Neuronal stem cell (in vitro differentiated cells): Measurements from ENCODE around the gene RPN1.

ENCODE experiments used
- DNase-seq: peaks from one replicate; pipeline ENCODE4 v3.0.0-alpha.2; 2013; ENCODE audit warnings: low spot score
- H2AFZ ChIP-seq: one replicate; pipeline ENCODE4 v1.6.1; 2013; ENCODE audit warnings: mild to moderate bottlenecking, low read length, inconsistent platforms
- H2AK5ac ChIP-seq: 2 replicates; pipeline ENCODE4 v1.6.1; 2013; ENCODE audit warnings: low read depth, mild to moderate bottlenecking, inconsistent platforms, low read length, moderate library complexity, mixed read lengths
- H2BK120ac ChIP-seq: 2 replicates; pipeline ENCODE4 v1.6.1; 2013; ENCODE audit warnings: low read depth, mild to moderate bottlenecking, inconsistent platforms, low read length, moderate library complexity, mixed read lengths
- H2BK12ac ChIP-seq: one replicate; pipeline ENCODE4 v1.6.1; 2013; ENCODE audit warnings: low read length, inconsistent platforms
- H2BK15ac ChIP-seq: 2 replicates; pipeline ENCODE4 v1.6.1; 2013; ENCODE audit warnings: mild to moderate bottlenecking, low read length, inconsistent platforms, mixed read lengths
- H2BK5ac ChIP-seq: one replicate; pipeline ENCODE4 v1.6.1; 2013; ENCODE audit warnings: inconsistent platforms, mild to moderate bottlenecking, low read length, moderate library complexity
- H3K14ac ChIP-seq: one replicate; pipeline ENCODE4 v1.6.1; 2013; ENCODE audit warnings: low read length, inconsistent platforms
- H3K18ac ChIP-seq: 2 replicates; pipeline ENCODE4 v1.6.1; 2013; ENCODE audit warnings: low read length, inconsistent platforms
- H3K23ac ChIP-seq: 2 replicates; pipeline ENCODE4 v1.6.1; 2013; ENCODE audit warnings: low read depth, mild to moderate bottlenecking, mixed read lengths, low read length, inconsistent platforms; ENCODE audit not compliant: poor library complexity
- H3K27ac ChIP-seq: replicated peaks from 3 replicates; pipeline ENCODE4 v1.5.1; 2013; ENCODE audit warnings: low read length, inconsistent platforms
- H3K27me3 ChIP-seq, 3 experiments: 2 replicates each; pipeline ENCODE4 v1.6.1; 2013; ENCODE audit warnings: low read length in 3 of 3, mild to moderate bottlenecking in 2 of 3, inconsistent platforms in 1 of 3, low read depth in 1 of 3, mixed read lengths in 1 of 3, moderate library complexity in 1 of 3; ENCODE audit not compliant: control insufficient read depth in 3 of 3, insufficient read depth in 3 of 3
- H3K36me3 ChIP-seq, 2 donors: replicated peaks in 1 of 2; 2 replicates each; pipeline ENCODE4 v1.6.1; 2013; ENCODE audit warnings: low read length in 2 of 2; ENCODE audit not compliant: control insufficient read depth in 2 of 2, insufficient read depth in 2 of 2
- H3K4ac ChIP-seq: 2 replicates; pipeline ENCODE4 v1.6.1; 2013; ENCODE audit warnings: inconsistent platforms, mild to moderate bottlenecking, low read length, moderate library complexity
- H3K4me1 ChIP-seq, 2 donors: 1 replicate in 1 of 2; 2 replicates in 1 of 2; pipeline ENCODE4 v1.6.1; 2013; ENCODE audit warnings: low read length in 2 of 2, low read depth in 1 of 2; ENCODE audit not compliant: control insufficient read depth in 2 of 2, insufficient read depth in 1 of 2
- H3K4me2 ChIP-seq: one replicate; pipeline ENCODE4 v1.6.1; 2013; ENCODE audit warnings: mild to moderate bottlenecking, low read length, inconsistent platforms; ENCODE audit not compliant: insufficient read depth, poor library complexity, severe bottlenecking
- H3K4me3 ChIP-seq, 2 donors: 2 replicates each; pipeline ENCODE4 v1.5.1; 2013; ENCODE audit warnings: low read length in 2 of 2, mild to moderate bottlenecking in 2 of 2, inconsistent platforms in 1 of 2, moderate library complexity in 1 of 2
- H3K79me1 ChIP-seq: one replicate; pipeline ENCODE4 v1.6.1; 2013; ENCODE audit warnings: low read depth, mild to moderate bottlenecking, inconsistent platforms, low read length, moderate library complexity
- H3K9ac ChIP-seq: one replicate; pipeline ENCODE4 v1.6.1; 2013; ENCODE audit warnings: mild to moderate bottlenecking, low read depth, low read length, inconsistent platforms; ENCODE audit not compliant: poor library complexity
- H3K9me3 ChIP-seq, 2 donors: replicated peaks in 1 of 2; 2 replicates each; pipeline versions ENCODE3 to v1.6.1; 2013; ENCODE audit warnings: low read length in 2 of 2, mild to moderate bottlenecking in 2 of 2, inconsistent platforms in 1 of 2, low read depth in 1 of 2, mixed read lengths in 1 of 2, moderate library complexity in 1 of 2; ENCODE audit not compliant: control insufficient read depth in 2 of 2, insufficient read depth in 1 of 2
- H4K8ac ChIP-seq: one replicate; pipeline ENCODE4 v1.6.1; 2013; ENCODE audit warnings: low read depth, mild to moderate bottlenecking, inconsistent platforms, low read length, moderate library complexity
- H4K91ac ChIP-seq: one replicate; pipeline ENCODE4 v1.6.1; 2013; ENCODE audit warnings: low read length, low read depth, mild to moderate bottlenecking, inconsistent platforms; ENCODE audit not compliant: poor library complexity
- WGBS, 2 donors: extraction: QIAGEN DNeasy Blood & Tissue Kit; methylation state at CpG; one replicate each; pipeline ENCODE4 v1.1.7; 2013; ENCODE audit warnings: missing lambda C conversion rate in 2 of 2, mixed read lengths in 1 of 2; ENCODE audit not compliant: insufficient read length in 2 of 2, insufficient replicate concordance in 1 of 2; ENCODE audit errors: extremely low coverage in 2 of 2; 5-methylcytosine and 5-hydroxymethylcytosine counted together

RPN1 gene

GRCh38 chr3:128616516-128617269 is 33.9 kb downstream of the RPN1 start:
- WGBS, 2 donors = no CpG with 5 or more reads among the region's 16 CpGs
- peak overlapping the region; percentile 19 for H4K91ac ChIP-seq
- peak overlapping the region; percentile 93 for H2AFZ ChIP-seq
- peak overlapping the region; percentile 99 for H3K4ac ChIP-seq
- peak overlapping the region; percentile 100 for H2AK5ac ChIP-seq
- H3K79me1 ChIP-seq = peaks cover 7% of the 10 kb centered on the region
- H2BK12ac ChIP-seq = peak overlapping the region; percentile 88
- H3K27ac ChIP-seq = no peak overlapping the region
- peak overlapping the region; percentile 88 for H3K23ac ChIP-seq
- no peak overlapping the region for H3K14ac ChIP-seq
- peaks cover 25 to 47% of the 10 kb centered on the region in 2 donors for H3K36me3 ChIP-seq
- no peak overlapping the region for H3K4me2 ChIP-seq
- peak overlapping the region; percentile 83 for H2BK5ac ChIP-seq
- H3K9ac ChIP-seq = peak overlapping the region; percentile 94
- peak overlapping the region; percentile 94 for H2BK15ac ChIP-seq
- peak overlapping the region; percentile 99 for H3K18ac ChIP-seq
- no peaks in the 10 kb centered on the region for H3K27me3 ChIP-seq
- H3K4me3 ChIP-seq = no peak overlapping the region
- H3K9me3 ChIP-seq = peaks cover 0 to 2% of the 10 kb centered on the region in 2 donors
- no peak for DNase-seq
- H3K4me1 ChIP-seq = peaks cover 3 to 10% of the 10 kb centered on the region in 2 donors
- peak overlapping the region; percentile 7 for H4K8ac ChIP-seq
- H2BK120ac ChIP-seq = peak overlapping the region; percentile 9

- H2AFZ ChIP-seq = no peak overlapping the region
Measured at GRCh38 chr3:128614076-128614475, 36.5 kb downstream of the RPN1 start.

GRCh38 chr3:128613083-128613829 is 37.4 kb downstream of the RPN1 start:
- no CpG with 5 or more reads among the region's 16 CpGs for WGBS, 2 donors
- no peak overlapping the region for H4K91ac ChIP-seq
- peak overlapping the region; percentile 44 for H3K9ac ChIP-seq
- peaks cover 7 to 17% of the 10 kb centered on the region in 2 donors for H3K36me3 ChIP-seq
- H3K79me1 ChIP-seq = peaks cover 7% of the 10 kb centered on the region
- no peak overlapping the region for H2BK15ac ChIP-seq
- H3K4me3 ChIP-seq = no peak overlapping the region
- no peak overlapping the region for H3K4ac ChIP-seq
- H4K8ac ChIP-seq = no peak overlapping the region
- no peak overlapping the region for H2BK120ac ChIP-seq
- H3K4me2 ChIP-seq = no peak overlapping the region
- peak overlapping the region; percentile 21 for H3K14ac ChIP-seq
- H3K4me1 ChIP-seq = peaks cover 3 to 7% of the 10 kb centered on the region in 2 donors
- no peak for DNase-seq
- H2BK12ac ChIP-seq = no peak overlapping the region
- peak overlapping the region; percentile 89 for H3K23ac ChIP-seq
- no peak overlapping the region for H2AFZ ChIP-seq
- peak overlapping the region; percentile 46 for H2AK5ac ChIP-seq
- no peak overlapping the region for H3K18ac ChIP-seq
- H3K9me3 ChIP-seq = peaks cover 0 to 2% of the 10 kb centered on the region in 2 donors
- peak overlapping the region; percentile 39 for H2BK5ac ChIP-seq
- H3K27ac ChIP-seq = no peak overlapping the region
- no peaks in the 10 kb centered on the region for H3K27me3 ChIP-seq

More at GRCh38 chr3:128614076-128614475, 36.5 kb downstream of the RPN1 start:
- Histone ChIP-seq H3K79me1 (peaks cover 7% of the 10 kb centered on the region), H2BK15ac (peak overlapping the region; percentile 39), H2BK5ac (no peak overlapping the region), H2AK5ac (no peak overlapping the region), H3K9ac (no peak overlapping the region), H3K4me1 (peaks cover 3 to 10% of the 10 kb centered on the region in 2 donors), H3K27me3 (no peaks in the 10 kb centered on the region), H3K14ac (no peak overlapping the region), H3K18ac (no peak overlapping the region), H4K8ac (no peak overlapping the region), H2BK120ac (no peak overlapping the region), H2BK12ac (no peak overlapping the region), H3K4me3 (no peak overlapping the region), H3K23ac (peak overlapping the region; percentile 46), H3K36me3 (peaks cover 9 to 25% of the 10 kb centered on the region in 2 donors), H3K9me3 (peaks cover 0 to 2% of the 10 kb centered on the region in 2 donors), H4K91ac (no peak overlapping the region), H3K4me2 (no peak overlapping the region), H3K4ac (no peak overlapping the region), H3K27ac (no peak overlapping the region)
- WGBS, 2 donors = no CpG with 5 or more reads among the region's 1 CpG
- DNase-seq = no peak
